HepG2 (cell line): Measurements from ENCODE around the gene SMCO4. TPM values are rescaled to one million over a fixed set of nuclear protein-coding genes. Genes with fewer than 3 reads are reported as not detected.

Experiments used
- ARNT ChIP-seq: fragments of 450-650 bp; IDR thresholded peaks from 2 replicates; pipeline ENCODE4 v1.6.1; 2017
- IRX3 ChIP-seq: sonication (generic); formaldehyde crosslinking; IDR thresholded peaks from 2 replicates; pipeline ENCODE4 v1.8.1; 2023; ENCODE audit warnings: mild to moderate bottlenecking, low read depth, missing genetic modification reagents, borderline replicate concordance
- NCOA1 ChIP-seq: sonication (generic); formaldehyde crosslinking; IDR thresholded peaks from 2 replicates; pipeline ENCODE4 v1.9.0; 2021; ENCODE audit warnings: missing genetic modification reagents
- NFIC ChIP-seq: IDR thresholded peaks from 2 replicates; pipeline ENCODE4 v1.6.1; 2012; ENCODE audit warnings: mild to moderate bottlenecking, low read length, inconsistent platforms
- NR2F1 ChIP-seq, 2 experiments: fragments of 450-650 bp in 1 of 2; formaldehyde crosslinking in 1 of 2; IDR thresholded peaks; 2 replicates each; pipeline versions ENCODE4 v1.5.0 to v1.6.1; 2016 to 2020; ENCODE audit warnings: mild to moderate bottlenecking in 1 of 2, missing compliant biosample characterization in 1 of 2, missing genetic modification reagents in 1 of 2, moderate library complexity in 1 of 2
- NR3C1 ChIP-seq: sonication (generic); formaldehyde crosslinking; IDR thresholded peaks from 2 replicates; pipeline ENCODE4 v1.4.0; 2020; ENCODE audit warnings: missing genetic modification reagents
- PHF21A ChIP-seq: sonication (generic); formaldehyde crosslinking; IDR thresholded peaks from 2 replicates; pipeline ENCODE4 v1.5.0; 2020; ENCODE audit warnings: mild to moderate bottlenecking, missing genetic modification reagents
- POLR2AphosphoS5 ChIP-seq: IDR thresholded peaks from 2 replicates; pipeline ENCODE4 v1.6.1; 2012; ENCODE audit warnings: low read depth, low read length
- RARG ChIP-seq: sonication (generic); formaldehyde crosslinking; IDR thresholded peaks from 2 replicates; pipeline ENCODE4 v1.4.0; 2020; ENCODE audit warnings: low read depth, mild to moderate bottlenecking, missing genetic modification reagents
- RNF2 ChIP-seq: fragments of 450-650 bp; conservative IDR thresholded peaks from 2 replicates; pipeline ENCODE4 v1.6.1; 2016; ENCODE audit warnings: low read depth
- STAG1 ChIP-seq: sonication (generic); formaldehyde crosslinking; IDR thresholded peaks from 2 replicates; pipeline ENCODE4 v1.4.0; 2020; ENCODE audit warnings: missing genetic modification reagents
- ZBTB7B ChIP-seq: sonication (generic); formaldehyde crosslinking; IDR thresholded peaks from 2 replicates; pipeline ENCODE4 v1.4.0; 2020; ENCODE audit warnings: missing genetic modification reagents
- ZIK1 ChIP-seq: sonication (generic); formaldehyde crosslinking; IDR thresholded peaks from 2 replicates; pipeline ENCODE4 v1.5.0; 2020; ENCODE audit warnings: mild to moderate bottlenecking, low read depth, missing genetic modification reagents, borderline replicate concordance
- ZNF263 ChIP-seq: sonication (generic); formaldehyde crosslinking; IDR thresholded peaks from 2 replicates; pipeline ENCODE4 v1.4.0; 2020; ENCODE audit warnings: missing genetic modification reagents
- ZNF329 ChIP-seq: sonication (generic); formaldehyde crosslinking; IDR thresholded peaks from 2 replicates; pipeline ENCODE4 v1.9.0; 2021; ENCODE audit warnings: low read depth, mild to moderate bottlenecking, missing genetic modification reagents
- ZNF331 ChIP-seq: sonication (generic); formaldehyde crosslinking; IDR thresholded peaks from 2 replicates; pipeline ENCODE4 v1.4.0; 2020; ENCODE audit warnings: missing genetic modification reagents
- ZNF343 ChIP-seq: sonication (generic); formaldehyde crosslinking; IDR thresholded peaks from 2 replicates; pipeline ENCODE4 v1.4.0; 2020; ENCODE audit warnings: mild to moderate bottlenecking, missing genetic modification reagents
- ZNF567 ChIP-seq: sonication (generic); formaldehyde crosslinking; IDR thresholded peaks from 2 replicates; pipeline ENCODE4 v1.8.1; 2023; ENCODE audit warnings: mild to moderate bottlenecking, missing genetic modification reagents, borderline replicate concordance
- ZNF572 ChIP-seq: sonication (generic); formaldehyde crosslinking; IDR thresholded peaks from 2 replicates; pipeline ENCODE4 v1.5.1; 2020; ENCODE audit warnings: mild to moderate bottlenecking, missing genetic modification reagents
- ZSCAN29 ChIP-seq: sonication (generic); formaldehyde crosslinking; conservative IDR thresholded peaks from 2 replicates; pipeline ENCODE4 v1.4.0; 2020; ENCODE audit warnings: mild to moderate bottlenecking, missing genetic modification reagents
- polyA plus RNA-seq, 8 experiments: library from polyadenylated mRNA; depleted of rRNA in 3 of 8; stranded (reverse) in 7 of 8; unstranded in 1 of 8; fragments of >200 nt; fragmentation: Illumina TruSeq in 4 of 8; extraction: Trizol in 4 of 8; gene quantifications; 2 replicates each; pipeline versions ENCODE4 v1.2.1 to v1.2.3, GENCODE V29; 2011 to 2016; ENCODE audit warnings: low read depth in 4 of 8, missing spikeins in 1 of 8, mixed read lengths in 1 of 8; ENCODE audit not compliant: insufficient read depth in 1 of 8
- total RNA-seq, 5 experiments: library from RNA; depleted of rRNA; stranded (reverse); fragments of >200 nt; fragmentation: Illumina TruSeq; extraction: Trizol; gene quantifications; 2 replicates each; pipeline ENCODE4 v1.2.3, GENCODE V29; 2016; ENCODE audit warnings: low read depth in 1 of 5
- TF ChIP-seq, protein P1 (sequence below): sonication (generic); formaldehyde crosslinking; IDR thresholded peaks from 2 replicates; pipeline ENCODE4 v1.5.0; 2020; ENCODE audit warnings: missing genetic modification reagents
- TF ChIP-seq, protein P2 (sequence below): sonication (generic); formaldehyde crosslinking; IDR thresholded peaks from 2 replicates; pipeline ENCODE4 v1.8.1; 2023; ENCODE audit warnings: mild to moderate bottlenecking, missing genetic modification reagents
- TF ChIP-seq, protein P3 (sequence below): sonication (generic); formaldehyde crosslinking; IDR thresholded peaks from 2 replicates; pipeline ENCODE4 v1.4.0; 2020; ENCODE audit warnings: missing genetic modification reagents, borderline replicate concordance
- TF ChIP-seq, protein P4 (sequence below): sonication (generic); formaldehyde crosslinking; IDR thresholded peaks from 2 replicates; pipeline ENCODE4 v1.5.0; 2020; ENCODE audit warnings: missing genetic modification reagents, mild to moderate bottlenecking, borderline replicate concordance
- TF ChIP-seq, protein P5 (sequence below): sonication (generic); formaldehyde crosslinking; IDR thresholded peaks from 2 replicates; pipeline ENCODE4 v1.9.0; 2021; ENCODE audit warnings: missing genetic modification reagents, mild to moderate bottlenecking, borderline replicate concordance

Gene SMCO4
- total and polyA plus RNA-seq, 2 of the 13 experiments (the other 11 are each of a cell fraction or from before 2014, with no cell fraction given): 10.6 to 28.5 TPM

DNA sequence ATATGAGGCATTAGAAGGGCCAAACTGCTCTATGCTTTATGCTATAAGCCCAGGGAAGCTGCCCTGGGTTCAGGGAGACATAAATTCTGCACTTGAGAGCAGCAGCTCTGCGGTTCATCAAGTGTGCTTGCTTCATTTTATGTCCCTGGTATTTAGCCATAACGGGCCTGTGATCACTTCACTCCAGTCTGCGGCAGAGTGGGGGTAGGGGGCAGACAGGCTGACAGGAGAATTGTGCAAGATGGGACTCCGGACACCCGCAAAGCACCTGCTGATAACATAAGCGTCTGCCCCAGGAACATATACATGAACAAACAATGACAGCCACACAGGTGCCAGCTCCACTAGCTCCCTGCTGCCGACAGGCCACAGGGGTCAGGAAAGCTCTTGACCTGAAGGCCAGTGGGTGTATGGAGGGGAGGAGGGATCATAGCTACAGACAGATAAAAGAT lies 56.1 kb downstream of the SMCO4 start (continued):
- TF ChIP-seq, protein P1, sequence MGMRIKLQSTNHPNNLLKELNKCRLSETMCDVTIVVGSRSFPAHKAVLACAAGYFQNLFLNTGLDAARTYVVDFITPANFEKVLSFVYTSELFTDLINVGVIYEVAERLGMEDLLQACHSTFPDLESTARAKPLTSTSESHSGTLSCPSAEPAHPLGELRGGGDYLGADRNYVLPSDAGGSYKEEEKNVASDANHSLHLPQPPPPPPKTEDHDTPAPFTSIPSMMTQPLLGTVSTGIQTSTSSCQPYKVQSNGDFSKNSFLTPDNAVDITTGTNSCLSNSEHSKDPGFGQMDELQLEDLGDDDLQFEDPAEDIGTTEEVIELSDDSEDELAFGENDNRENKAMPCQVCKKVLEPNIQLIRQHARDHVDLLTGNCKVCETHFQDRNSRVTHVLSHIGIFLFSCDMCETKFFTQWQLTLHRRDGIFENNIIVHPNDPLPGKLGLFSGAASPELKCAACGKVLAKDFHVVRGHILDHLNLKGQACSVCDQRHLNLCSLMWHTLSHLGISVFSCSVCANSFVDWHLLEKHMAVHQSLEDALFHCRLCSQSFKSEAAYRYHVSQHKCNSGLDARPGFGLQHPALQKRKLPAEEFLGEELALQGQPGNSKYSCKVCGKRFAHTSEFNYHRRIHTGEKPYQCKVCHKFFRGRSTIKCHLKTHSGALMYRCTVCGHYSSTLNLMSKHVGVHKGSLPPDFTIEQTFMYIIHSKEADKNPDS: no peak
- TF ChIP-seq ZNF572 (CRISPR knock-in tag) (no peak), PHF21A (CRISPR knock-in tag) (peak; percentile 99), ZIK1 (CRISPR knock-in tag) (no peak), ZSCAN29 (CRISPR knock-in tag) (no peak; the same call in 1 of the 2 replicates), ZNF329 (CRISPR knock-in tag) (no peak), ZNF331 (CRISPR knock-in tag) (peak; percentile 69; the same call in 1 of the 2 replicates), ARNT (no peak), STAG1 (CRISPR knock-in tag) (peak; percentile 31; the same call in 1 of the 2 replicates), ZBTB7B (CRISPR knock-in tag) (peak; percentile 97), IRX3 (CRISPR knock-in tag) (no peak), ZNF263 (CRISPR knock-in tag) (peak; percentile 42; the same call in 1 of the 2 replicates), RNF2 (no peak; the same call in 1 of the 2 replicates), NFIC (peak; percentile 67; the same call in 1 of the 2 replicates), NCOA1 (CRISPR knock-in tag) (no peak), POLR2AphosphoS5 (no peak), NR2F1 (CRISPR knock-in tag; IDR thresholded peaks at IDR 0.05) (peak; percentile 99), NR3C1 (no peak), RARG (CRISPR knock-in tag) (no peak), ZNF343 (CRISPR knock-in tag) (no peak), ZNF567 (CRISPR knock-in tag) (no peak)
- TF ChIP-seq, protein P2, sequence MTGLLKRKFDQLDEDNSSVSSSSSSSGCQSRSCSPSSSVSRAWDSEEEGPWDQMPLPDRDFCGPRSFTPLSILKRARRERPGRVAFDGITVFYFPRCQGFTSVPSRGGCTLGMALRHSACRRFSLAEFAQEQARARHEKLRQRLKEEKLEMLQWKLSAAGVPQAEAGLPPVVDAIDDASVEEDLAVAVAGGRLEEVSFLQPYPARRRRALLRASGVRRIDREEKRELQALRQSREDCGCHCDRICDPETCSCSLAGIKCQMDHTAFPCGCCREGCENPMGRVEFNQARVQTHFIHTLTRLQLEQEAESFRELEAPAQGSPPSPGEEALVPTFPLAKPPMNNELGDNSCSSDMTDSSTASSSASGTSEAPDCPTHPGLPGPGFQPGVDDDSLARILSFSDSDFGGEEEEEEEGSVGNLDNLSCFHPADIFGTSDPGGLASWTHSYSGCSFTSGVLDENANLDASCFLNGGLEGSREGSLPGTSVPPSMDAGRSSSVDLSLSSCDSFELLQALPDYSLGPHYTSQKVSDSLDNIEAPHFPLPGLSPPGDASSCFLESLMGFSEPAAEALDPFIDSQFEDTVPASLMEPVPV (CRISPR knock-in tag): no peak
- TF ChIP-seq, protein P3, sequence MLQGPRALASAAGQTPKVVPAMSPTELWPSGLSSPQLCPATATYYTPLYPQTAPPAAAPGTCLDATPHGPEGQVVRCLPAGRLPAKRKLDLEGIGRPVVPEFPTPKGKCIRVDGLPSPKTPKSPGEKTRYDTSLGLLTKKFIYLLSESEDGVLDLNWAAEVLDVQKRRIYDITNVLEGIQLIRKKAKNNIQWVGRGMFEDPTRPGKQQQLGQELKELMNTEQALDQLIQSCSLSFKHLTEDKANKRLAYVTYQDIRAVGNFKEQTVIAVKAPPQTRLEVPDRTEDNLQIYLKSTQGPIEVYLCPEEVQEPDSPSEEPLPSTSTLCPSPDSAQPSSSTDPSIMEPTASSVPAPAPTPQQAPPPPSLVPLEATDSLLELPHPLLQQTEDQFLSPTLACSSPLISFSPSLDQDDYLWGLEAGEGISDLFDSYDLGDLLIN: no peak
- TF ChIP-seq, protein P4, sequence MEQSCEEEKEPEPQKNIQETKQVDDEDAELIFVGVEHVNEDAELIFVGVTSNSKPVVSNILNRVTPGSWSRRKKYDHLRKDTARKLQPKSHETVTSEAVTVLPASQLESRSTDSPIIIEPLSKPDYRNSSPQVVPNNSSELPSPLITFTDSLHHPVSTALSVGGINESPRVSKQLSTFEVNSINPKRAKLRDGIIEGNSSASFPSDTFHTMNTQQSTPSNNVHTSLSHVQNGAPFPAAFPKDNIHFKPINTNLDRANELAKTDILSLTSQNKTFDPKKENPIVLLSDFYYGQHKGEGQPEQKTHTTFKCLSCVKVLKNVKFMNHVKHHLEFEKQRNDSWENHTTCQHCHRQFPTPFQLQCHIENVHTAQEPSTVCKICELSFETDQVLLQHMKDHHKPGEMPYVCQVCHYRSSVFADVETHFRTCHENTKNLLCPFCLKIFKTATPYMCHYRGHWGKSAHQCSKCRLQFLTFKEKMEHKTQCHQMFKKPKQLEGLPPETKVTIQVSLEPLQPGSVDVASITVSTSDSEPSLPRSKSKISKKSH (CRISPR knock-in tag): no peak
- TF ChIP-seq, protein P5, sequence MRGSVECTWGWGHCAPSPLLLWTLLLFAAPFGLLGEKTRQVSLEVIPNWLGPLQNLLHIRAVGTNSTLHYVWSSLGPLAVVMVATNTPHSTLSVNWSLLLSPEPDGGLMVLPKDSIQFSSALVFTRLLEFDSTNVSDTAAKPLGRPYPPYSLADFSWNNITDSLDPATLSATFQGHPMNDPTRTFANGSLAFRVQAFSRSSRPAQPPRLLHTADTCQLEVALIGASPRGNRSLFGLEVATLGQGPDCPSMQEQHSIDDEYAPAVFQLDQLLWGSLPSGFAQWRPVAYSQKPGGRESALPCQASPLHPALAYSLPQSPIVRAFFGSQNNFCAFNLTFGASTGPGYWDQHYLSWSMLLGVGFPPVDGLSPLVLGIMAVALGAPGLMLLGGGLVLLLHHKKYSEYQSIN (CRISPR knock-in tag): no peak
